DMS114 treated with DMSO at 0.1 percent for 48 hours (cell line): ENCODE data around the gene PSRC1.

ENCODE experiments used
- DNase-seq: peaks from one replicate; lab custom pipeline; 2025; ENCODE audit not compliant: unreplicated experiment; lab: John Stamatoyannopoulos, UW

The PSRC1 gene

DNA sequence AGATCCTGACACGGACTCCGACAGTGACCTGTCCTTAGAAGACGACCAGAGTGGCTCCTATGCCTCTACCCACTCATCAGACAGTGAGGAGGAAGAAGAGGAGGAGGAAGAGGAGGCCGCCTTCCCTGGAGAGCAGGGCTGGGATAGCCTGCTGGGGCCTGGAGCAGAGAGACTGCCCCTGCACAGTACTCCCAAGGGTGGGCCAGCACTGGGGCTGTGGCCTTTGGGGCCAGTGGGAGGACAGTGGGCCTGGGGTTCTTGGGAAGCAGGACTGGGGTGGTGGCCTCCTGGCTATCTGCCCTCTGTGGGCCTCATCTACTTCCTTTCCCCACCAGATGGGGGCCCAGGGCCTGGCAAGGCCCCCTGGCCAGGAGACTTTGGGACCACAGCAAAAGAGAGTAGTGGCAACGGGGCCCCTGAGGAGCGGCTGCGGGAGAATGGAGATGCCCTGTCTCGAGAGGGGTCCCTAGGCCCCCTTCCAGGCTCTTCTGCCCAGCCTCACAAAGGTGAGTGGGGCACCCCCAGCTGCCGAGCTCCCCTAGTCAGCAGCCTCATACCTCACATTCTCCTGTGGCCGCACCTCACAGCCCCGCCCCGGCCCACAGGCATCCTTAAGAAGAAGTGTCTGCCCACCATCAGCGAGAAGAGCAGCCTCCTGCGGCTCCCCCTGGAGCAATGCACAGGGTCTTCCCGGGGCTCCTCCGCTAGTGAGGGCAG is 10.0 kb downstream of the PSRC1 start:
- DNase-seq: no peak

DNA sequence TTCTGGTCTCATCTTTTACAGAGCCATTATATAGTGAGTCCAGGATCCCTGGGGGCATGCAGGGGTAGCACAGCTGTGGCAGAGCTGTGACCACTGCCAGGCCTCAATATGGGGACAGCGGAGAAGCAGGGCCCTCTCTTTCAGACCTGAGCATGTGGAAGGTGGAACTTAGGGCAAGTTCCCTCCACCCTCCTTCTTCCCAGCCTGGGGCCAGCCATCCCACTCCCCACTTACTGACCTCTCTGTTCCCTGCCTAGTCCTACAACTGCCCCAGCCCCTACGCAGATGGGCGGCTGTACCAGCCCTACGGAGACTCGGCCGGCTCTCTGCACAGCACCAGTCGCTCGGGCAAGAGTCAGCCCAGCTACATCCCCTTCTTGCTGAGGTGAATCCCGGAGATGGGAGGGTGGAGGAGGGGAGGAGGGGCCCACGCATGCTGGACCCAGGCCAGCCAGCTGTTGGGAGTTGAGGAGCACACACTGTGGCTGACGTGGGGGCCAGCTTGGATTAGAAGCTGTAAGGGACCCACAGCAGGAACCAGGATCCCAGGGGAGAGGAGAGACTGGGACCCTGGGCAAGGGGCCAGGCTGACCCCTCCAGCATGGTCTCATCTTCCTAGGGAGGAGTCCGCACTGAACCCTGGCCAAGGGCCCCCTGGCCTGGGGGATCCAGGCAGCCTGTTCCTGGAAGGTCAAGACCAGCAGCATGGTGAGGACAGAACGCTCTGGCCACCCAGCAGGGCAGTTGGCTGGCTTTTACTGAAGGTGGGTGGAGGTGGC is 10.7 kb downstream of the PSRC1 start:
- no peak for DNase-seq

DNA sequence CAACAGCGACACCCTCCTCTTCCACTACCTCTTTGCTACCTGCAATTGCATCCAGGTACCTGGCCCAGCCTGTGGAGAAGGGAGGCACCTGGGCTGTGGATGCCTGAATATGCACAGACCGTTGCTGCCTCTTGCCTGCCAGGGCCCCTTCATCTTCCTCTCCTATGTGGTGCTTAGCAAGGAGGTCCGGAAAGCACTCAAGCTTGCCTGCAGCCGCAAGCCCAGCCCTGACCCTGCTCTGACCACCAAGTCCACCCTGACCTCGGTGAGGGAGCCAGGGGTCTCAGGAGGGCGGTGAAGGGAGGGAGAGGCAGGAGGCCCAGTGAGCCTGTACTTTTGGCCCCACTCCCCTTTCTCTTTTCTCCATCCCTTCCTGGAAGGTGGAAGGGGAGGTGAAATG is 11.5 kb downstream of the PSRC1 start:
- DNase-seq: no peak

DNA sequence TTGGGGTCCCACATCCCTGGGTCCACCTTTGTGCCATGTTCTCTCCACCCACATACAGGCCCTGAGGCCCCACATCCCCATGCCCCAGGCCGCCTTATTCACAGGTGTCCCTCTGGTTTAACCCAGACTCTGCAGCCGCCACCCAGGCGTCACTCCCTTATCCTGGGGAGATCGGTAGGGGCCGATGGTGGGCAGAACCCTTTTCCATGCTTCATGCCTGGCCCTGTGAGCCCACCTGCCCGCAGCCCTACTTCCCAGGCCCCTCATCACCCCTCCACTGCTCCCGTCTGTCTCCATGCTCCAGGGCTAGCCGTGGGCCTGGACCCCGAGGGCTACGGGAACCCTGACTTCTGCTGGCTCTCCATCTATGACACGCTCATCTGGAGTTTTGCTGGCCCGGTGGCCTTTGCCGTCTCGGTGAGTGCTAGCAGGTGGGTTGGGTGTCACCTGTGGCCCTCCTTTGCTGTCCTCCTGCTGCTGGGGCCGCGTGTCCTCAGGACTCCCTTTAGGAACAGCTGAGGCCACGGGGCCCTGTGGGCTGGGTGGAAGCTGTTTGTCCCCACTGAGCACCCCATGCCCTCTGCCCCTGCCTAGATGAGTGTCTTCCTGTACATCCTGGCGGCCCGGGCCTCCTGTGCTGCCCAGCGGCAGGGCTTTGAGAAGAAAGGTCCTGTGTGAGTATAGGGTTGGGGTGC is 12.2 kb downstream of the PSRC1 start:
- no peak for DNase-seq

DNA sequence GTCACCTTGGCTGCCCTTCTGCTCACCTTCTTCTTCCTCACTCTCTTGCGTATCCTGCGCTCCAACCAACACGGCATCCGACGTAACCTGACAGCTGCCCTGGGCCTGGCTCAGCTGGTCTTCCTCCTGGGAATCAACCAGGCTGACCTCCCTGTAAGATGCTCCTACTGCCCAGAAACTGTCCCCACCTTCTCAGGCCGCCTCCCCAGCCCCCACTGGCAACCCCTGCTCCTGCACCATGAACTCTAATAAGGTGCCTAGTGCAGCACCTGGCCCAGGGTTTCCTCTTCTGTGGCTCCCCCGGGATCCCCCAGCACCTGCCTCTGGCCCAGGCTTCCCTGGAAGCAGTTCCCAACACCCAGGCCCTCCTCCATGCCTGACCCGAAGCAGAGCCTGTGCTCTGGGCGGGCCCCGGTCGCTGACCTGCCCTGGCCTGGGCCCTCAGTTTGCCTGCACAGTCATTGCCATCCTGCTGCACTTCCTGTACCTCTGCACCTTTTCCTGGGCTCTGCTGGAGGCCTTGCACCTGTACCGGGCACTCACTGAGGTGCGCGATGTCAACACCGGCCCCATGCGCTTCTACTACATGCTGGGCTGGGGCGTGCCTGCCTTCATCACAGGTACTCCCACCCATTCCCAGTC is 12.8 kb downstream of the PSRC1 start:
- no peak for DNase-seq

DNA sequence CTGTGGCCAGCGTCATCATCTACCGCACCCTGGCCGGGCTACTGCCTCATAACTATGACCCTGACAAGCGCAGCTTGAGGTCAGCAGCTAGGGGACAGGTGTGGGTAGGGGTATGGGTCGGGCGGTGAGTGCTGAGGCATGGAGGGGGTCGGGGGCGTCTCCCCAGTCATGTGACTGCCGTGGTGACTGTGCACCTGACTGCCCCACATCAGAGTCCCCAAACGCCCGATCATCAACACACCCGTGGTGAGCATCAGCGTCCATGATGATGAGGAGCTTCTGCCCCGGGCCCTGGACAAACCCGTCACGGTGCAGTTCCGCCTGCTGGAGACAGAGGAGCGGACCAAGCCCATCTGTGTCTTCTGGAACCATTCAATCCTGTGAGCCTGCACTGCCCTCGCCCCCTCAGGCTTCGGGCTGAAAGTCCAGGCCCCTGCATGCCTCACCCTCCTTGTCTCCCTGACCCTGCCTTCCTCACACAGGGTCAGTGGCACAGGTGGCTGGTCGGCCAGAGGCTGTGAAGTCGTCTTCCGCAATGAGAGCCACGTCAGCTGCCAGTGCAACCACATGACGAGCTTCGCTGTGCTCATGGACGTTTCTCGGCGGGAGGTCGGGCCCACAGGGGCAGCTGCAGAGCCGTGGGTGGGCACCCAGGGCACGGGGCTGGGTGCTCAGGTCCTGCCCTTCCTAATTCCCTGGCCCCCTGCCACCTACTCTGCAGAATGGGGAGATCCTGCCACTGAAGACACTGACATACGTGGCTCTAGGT is 13.5 kb downstream of the PSRC1 start:
- no peak for DNase-seq

DNA sequence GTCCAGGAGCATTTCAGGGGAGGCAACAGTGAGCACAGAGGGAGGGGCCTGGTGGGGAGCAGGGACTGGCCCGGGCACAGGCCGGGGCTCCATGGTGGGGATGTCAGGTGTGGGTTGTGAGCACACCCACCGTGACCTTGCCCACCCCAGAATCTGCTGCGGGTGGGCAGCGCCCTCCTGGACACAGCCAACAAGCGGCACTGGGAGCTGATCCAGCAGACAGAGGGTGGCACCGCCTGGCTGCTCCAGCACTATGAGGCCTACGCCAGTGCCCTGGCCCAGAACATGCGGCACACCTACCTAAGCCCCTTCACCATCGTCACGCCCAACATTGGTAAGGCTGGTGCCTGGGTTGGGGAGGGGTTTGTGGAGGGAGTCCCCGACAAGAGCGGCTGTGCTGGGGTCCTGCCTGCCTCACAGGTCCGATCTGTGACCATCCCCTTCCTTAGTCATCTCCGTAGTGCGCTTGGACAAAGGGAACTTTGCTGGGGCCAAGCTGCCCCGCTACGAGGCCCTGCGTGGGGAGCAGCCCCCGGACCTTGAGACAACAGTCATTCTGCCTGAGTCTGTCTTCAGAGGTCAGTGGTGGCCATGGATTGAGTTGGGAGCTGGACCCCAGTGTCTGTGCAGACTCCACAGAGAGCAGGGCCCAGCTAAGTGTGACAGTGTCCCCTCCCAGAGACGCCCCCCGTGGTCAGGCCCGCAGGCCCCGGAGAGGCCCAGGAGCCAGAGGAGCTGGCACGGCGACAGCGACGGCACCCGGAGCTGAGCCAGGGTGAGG is 14.3 kb downstream of the PSRC1 start:
- no peak for DNase-seq

DNA sequence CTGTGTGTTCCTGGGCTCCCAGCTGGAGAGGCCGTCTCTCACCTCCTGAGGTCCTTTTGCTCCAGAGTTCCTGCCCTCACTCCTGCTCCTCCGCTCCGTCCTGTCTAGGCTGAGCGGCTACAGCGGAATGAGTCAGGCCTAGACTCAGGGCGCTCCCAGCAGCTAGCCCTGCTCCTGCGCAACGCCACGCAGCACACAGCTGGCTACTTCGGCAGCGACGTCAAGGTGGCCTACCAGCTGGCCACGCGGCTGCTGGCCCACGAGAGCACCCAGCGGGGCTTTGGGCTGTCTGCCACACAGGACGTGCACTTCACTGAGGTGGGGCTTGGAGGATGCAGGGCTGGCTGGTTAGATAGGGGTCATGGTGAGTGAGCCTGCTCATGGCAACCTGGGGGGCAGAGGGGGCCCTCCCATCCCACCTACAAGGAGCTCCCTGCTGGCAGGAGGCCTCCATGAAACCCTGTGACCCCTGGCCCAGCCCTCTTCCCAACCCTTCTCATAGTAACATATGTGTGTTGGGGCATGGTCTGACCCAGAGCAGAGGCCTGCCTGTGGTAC is 15.1 kb downstream of the PSRC1 start:
- DNase-seq: no peak

DNA sequence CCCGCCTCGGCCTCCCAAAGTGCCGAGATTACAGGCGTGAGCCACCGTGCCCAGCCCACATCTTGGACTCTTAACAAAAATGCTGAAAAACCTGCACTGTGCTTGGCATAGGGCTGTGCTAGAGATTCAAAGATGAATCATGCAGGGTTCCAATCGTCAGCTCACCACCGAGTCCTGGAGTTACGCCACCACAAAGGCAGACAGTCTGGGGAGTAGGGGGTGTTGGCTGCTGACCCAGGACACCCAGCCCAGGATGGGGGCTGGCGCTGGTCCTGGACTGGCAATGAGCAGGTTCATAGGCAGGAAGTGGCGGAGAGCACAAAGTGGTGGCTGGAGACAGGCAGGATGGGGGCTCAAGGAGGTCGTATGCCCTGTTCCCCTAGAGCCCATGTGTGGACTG is 16.0 kb downstream of the PSRC1 start:
- DNase-seq: no peak

DNA sequence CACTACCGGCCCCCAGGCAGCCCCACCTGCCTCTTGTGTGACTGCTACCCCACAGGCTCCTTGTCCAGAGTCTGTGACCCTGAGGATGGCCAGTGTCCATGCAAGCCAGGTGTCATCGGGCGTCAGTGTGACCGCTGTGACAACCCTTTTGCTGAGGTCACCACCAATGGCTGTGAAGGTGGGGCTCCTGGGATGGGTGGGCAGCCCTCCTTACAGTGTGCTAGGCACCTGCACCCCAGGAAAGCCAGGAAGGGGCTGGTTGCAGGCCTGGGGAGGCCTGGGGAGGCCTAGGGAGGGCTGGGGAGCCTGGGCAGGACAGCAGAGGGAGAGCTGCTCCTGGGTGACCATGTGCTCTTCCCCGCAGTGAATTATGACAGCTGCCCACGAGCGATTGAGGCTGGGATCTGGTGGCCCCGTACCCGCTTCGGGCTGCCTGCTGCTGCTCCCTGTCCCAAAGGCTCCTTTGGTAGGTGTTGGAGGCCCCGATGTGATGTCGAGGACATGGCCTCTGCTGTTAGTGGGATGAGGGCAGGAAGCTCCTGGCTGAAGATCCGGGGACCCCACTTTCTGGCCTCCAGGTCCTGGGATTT is 17.1 kb downstream of the PSRC1 start:
- DNase-seq: no peak

DNA sequence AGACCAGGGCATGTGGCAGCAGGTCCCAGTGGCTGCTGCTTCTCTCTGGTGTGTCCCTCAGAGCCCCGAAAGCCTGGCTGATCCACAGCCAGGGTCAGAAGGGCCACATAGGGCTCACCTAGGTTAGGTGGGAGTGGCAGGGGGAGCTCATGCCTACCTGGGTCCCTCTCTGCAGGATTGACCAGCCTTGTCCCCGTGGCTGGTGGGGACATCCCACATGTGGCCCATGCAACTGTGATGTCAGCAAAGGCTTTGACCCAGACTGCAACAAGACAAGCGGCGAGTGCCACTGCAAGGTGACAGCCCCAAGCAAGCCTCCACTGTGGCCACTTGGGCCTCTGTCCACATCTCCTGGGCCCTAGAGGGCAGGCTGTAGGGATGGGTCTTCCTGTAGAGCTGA is 17.9 kb downstream of the PSRC1 start:
- no peak for DNase-seq

DNA sequence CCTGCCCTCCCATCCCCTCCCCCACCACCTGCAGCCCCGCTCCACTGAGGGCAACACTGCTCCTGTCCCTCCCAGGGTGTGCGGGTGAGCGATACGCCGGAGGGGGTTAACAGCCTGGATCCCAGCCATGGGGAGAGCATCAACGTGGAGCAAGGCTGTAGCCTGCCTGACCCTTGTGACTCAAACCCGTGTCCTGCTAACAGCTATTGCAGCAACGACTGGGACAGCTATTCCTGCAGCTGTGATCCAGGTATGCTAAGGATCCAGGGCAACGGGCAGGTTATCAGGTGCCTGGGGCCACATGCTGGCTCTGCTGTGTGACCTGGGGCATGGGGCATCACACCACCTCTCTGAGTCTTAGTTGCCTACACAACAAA is 18.6 kb downstream of the PSRC1 start:
- DNase-seq: no peak

DNA sequence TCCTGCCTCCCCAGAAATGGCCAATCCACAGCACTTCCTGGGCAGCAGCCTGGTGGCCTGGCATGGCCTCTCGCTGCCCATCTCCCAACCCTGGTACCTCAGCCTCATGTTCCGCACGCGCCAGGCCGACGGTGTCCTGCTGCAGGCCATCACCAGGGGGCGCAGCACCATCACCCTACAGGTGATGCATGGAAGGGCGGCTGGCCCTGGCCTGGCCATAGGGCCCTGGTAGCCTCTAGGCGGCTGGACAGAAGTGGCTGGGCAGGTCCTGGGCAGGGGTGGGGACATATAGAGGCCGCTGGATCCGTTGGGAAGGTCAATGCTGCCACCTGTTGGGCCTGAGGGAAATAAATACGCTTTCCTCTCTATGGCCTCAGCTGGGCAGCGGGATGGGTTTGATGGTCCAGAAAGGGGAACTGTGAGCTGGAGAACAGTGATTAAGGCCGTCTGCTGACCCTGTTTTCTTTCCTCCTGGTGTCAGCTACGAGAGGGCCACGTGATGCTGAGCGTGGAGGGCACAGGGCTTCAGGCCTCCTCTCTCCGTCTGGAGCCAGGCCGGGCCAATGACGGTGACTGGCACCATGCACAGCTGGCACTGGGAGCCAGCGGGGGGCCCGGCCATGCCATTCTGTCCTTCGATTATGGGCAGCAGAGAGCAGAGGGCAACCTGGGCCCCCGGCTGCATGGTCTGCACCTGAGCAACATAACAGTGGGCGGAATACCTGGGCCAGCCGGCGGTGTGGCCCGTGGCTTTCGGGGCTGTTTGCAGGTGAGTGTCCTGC is 19.2 kb downstream of the PSRC1 start:
- DNase-seq: peak; percentile 54

DNA sequence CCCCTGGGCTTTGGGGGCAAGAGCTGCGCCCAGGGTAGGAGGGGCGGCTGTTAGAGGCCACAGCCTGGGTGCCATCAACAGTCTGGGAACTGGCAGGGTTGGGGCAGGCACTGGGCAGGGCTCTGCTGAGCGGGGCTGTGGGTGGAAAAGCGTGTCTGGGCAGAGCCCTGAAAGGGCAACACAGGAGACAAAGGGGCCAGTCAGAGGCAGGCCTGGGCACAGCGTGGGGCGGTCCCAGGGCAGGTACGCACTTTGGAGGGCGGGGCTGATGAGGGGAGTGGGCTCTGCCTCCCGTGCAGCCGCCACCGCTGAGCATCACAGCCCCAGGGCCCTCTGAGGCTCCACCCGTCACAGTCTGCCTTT is 19.7 kb downstream of the PSRC1 start:
- no peak for DNase-seq

DNA sequence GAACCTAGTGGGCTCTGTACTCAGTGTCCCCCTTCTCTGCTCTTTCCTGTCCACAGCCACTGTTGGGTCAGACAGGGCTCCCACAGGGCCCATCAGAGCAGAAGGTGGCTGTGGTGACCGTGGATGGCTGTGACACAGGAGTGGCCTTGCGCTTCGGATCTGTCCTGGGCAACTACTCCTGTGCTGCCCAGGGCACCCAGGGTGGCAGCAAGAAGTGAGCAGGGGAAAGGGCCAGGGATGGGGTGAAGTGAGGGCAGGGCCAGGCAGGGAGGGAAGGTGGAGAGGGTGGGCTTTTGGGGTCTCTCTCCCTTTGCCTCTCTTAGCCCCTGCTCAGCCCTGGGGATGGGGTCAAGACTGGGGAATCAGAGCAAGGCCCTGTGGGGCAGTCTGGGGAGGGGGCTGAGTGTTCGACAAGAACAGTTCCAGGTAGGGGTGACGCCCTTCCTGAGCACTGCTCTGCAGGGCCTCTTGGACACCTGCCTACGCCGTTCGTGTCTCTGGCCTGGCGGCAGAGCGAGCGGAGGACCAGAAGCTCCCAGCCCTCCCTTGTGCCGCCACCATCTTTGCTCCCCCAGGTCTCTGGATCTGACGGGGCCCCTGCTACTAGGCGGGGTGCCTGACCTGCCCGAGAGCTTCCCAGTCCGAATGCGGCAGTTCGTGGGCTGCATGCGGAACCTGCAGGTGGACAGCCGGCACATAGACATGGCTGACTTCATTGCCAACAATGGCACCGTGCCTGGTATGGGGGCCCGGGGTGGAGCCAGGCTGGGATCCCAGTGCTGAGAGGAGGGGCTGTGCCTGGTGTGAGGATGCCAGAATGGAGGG is 20.5 kb downstream of the PSRC1 start:
- DNase-seq: no peak

DNA sequence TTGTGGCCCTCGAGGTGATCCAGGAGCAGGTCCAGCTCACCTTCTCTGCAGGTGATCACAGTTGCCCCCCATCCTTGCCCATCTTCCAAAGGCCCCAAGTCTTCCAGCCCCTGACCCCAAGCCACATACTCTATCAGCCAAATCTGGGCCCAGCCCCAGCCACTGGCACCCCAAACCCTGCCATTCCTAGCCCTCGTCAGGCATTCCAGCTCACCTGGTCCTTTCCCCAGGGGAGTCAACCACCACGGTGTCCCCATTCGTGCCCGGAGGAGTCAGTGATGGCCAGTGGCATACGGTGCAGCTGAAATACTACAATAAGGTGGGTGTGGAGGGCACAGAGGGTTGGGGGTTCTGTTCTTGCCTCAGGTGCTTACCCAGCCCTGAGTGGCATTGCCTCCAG is 21.4 kb downstream of the PSRC1 start:
- no peak for DNase-seq

DNA sequence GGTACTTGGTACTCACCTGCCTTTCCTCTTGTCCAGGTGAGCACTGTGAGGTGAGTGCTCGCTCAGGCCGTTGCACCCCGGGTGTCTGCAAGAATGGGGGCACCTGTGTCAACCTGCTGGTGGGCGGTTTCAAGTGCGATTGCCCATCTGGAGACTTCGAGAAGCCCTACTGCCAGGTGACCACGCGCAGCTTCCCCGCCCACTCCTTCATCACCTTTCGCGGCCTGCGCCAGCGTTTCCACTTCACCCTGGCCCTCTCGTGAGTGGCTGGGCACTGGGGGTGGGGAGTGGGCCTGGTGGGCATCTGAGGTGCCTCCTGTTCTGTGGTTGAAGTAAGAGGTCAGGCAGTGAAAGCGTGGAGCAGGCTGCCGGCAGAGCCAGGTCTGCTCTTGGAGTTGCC is 21.9 kb downstream of the PSRC1 start:
- DNase-seq: no peak
